Fibroblast of skin of scalp (primary cell): Measurements from ENCODE around the gene DISP2. TPM values are rescaled to one million over a fixed set of nuclear protein-coding genes. Genes with fewer than 3 reads are reported as not detected.
A peak's percentile ranks its signal among the peaks of the same experiment; 100 is the strongest.

Experiments used
- DNase-seq: peaks from one replicate; pipeline ENCODE4 v3.0.0-alpha.2; 2013
- polyA plus RNA-seq, 2 experiments: library from polyadenylated mRNA; unstranded; fragments of 120-200 nt; gene quantifications; one replicate each; pipeline ENCODE4 v1.2.1, GENCODE V29; 2013; ENCODE audit not compliant: insufficient read length in 2 of 2

The DISP2 gene
- 2.8 TPM for polyA plus RNA-seq (2013, experiment 1 of 2; ENCODE audit: insufficient read length)
- polyA plus RNA-seq (2013, experiment 2 of 2; ENCODE audit: insufficient read length), result 1.9 TPM

GRCh38 chr15:40357723-40358470 lies at the start of gene DISP2:
DISP2 (plus strand) TSS chr15:40358219; CDS start chr15:40358322, 103 bp downstream.
- DNase-seq, result peak; percentile 79

- no peak for DNase-seq
Measured at GRCh38 chr15:40309344-40309862, 48.6 kb upstream of the DISP2 start.

GRCh38 chr15:40310001-40310959 lies 47.7 kb upstream of the DISP2 start:
- peak; percentile 34 for DNase-seq

- no peak for DNase-seq
Measured at GRCh38 chr15:40310993-40311392, 47.0 kb upstream of the DISP2 start.

GRCh38 chr15:40312370-40313158 lies 45.5 kb upstream of the DISP2 start:
- DNase-seq, result no peak

GRCh38 chr15:40313531-40314398 lies 44.3 kb upstream of the DISP2 start:
- no peak for DNase-seq

- no peak for DNase-seq
Measured at GRCh38 chr15:40314723-40315276, 43.2 kb upstream of the DISP2 start.

GRCh38 chr15:40316931-40317330 lies 41.1 kb upstream of the DISP2 start:
- DNase-seq, result no peak

- DNase-seq, result no peak
Measured at GRCh38 chr15:40317580-40317979, 40.4 kb upstream of the DISP2 start.

GRCh38 chr15:40320409-40320808 lies 37.6 kb upstream of the DISP2 start:
- no peak for DNase-seq

- DNase-seq, result peak; percentile 74
Measured at GRCh38 chr15:40320931-40321371, 37.1 kb upstream of the DISP2 start.

- DNase-seq, result peak; percentile 85
Measured at GRCh38 chr15:40322531-40323238, 35.3 kb upstream of the DISP2 start.

- DNase-seq, result peak; percentile 97
Measured at GRCh38 chr15:40323239-40323952, 34.6 kb upstream of the DISP2 start, which contains the start of gene INAFM2. INAFM2 (plus strand) TSS chr15:40323692; CDS start chr15:40324056, 364 bp downstream.

GRCh38 chr15:40323953-40324937 lies 33.8 kb upstream of the DISP2 start:
- DNase-seq, result peak; percentile 37

GRCh38 chr15:40325188-40325587 lies 32.8 kb upstream of the DISP2 start:
- DNase-seq, result peak; percentile 25

- no peak for DNase-seq
Measured at GRCh38 chr15:40325700-40326099, 32.3 kb upstream of the DISP2 start.

- DNase-seq, result no peak
Measured at GRCh38 chr15:40327457-40327856, 30.6 kb upstream of the DISP2 start.

- DNase-seq, result peak; percentile 66
Measured at GRCh38 chr15:40328176-40328575, 29.8 kb upstream of the DISP2 start.
